A673 (cell line): ENCODE measurements around the gene CHST1. TPM values are rescaled to one million over a fixed set of nuclear protein-coding genes. Genes with fewer than 3 reads are reported as not detected.

Experiments
- BruUV-seq: library from RNA; stranded (reverse); fragments of 400-500 nt; replicated peaks from 2 replicates; lab custom pipeline; 2021; lab: Mats Ljungman, UMichigan
- CTCF ChIA-PET: fragments of 300-600 bp; sonication (Branson Sonifier 250); formaldehyde crosslinking; loops from one replicate; lab custom pipeline; 2022; ENCODE audit warnings: antibody characterized with exemption; lab: Charles Lee
- POLR2A ChIA-PET: fragments of 300-600 bp; sonication (Branson Sonifier 250); formaldehyde crosslinking; loops from one replicate; lab custom pipeline; 2022; ENCODE audit warnings: antibody characterized with exemption; ENCODE audit not compliant: low non-redundant PET; lab: Charles Lee
- DNase-seq: peaks from one replicate; pipeline ENCODE4 v3.0.0-alpha.2; 2015; ENCODE audit warnings: low spot score
- H3K27ac ChIP-seq: fragments of 200-600 bp; sonication (generic); 2 replicates; pipeline ENCODE4 v1.5.1; 2016; ENCODE audit warnings: mixed run types, low read depth, mild to moderate bottlenecking, mixed read lengths, antibody characterized with exemption, low read length; ENCODE audit not compliant: poor library complexity, severe bottlenecking
- H3K27me3 ChIP-seq: fragments of 200-600 bp; sonication (generic); replicated peaks from 2 replicates; pipeline ENCODE4 v1.6.1; 2017; ENCODE audit warnings: mixed run types, low read depth, mild to moderate bottlenecking, mixed read lengths, antibody characterized with exemption, low read length; ENCODE audit not compliant: insufficient read depth, poor library complexity
- H3K36me3 ChIP-seq: fragments of 200-600 bp; sonication (generic); 2 replicates; pipeline ENCODE4 v1.6.1; 2016; ENCODE audit warnings: mixed run types, mild to moderate bottlenecking, mixed read lengths, antibody characterized with exemption, low read length; ENCODE audit not compliant: insufficient read depth, poor library complexity, severe bottlenecking
- H3K4me1 ChIP-seq: fragments of 200-600 bp; sonication (generic); 2 replicates; pipeline ENCODE4 v1.6.1; 2017; ENCODE audit warnings: mixed run types, mild to moderate bottlenecking, mixed read lengths, antibody characterized with exemption, low read length; ENCODE audit not compliant: insufficient read depth, poor library complexity, severe bottlenecking
- H3K4me3 ChIP-seq: fragments of 200-600 bp; sonication (generic); 2 replicates; pipeline ENCODE4 v1.5.1; 2016; ENCODE audit warnings: low read depth, mixed run types, mild to moderate bottlenecking, mixed read lengths, low read length; ENCODE audit not compliant: poor library complexity, severe bottlenecking
- H3K9me3 ChIP-seq: fragments of 200-600 bp; sonication (generic); 2 replicates; pipeline ENCODE4 v1.6.1; 2016; ENCODE audit warnings: mixed run types, low read depth, mild to moderate bottlenecking, mixed read lengths, antibody characterized with exemption, low read length; ENCODE audit not compliant: poor library complexity, severe bottlenecking
- EZH2 ChIP-seq: fragments of 200-600 bp; sonication (generic); IDR thresholded peaks from 2 replicates; pipeline ENCODE4 v1.6.1; 2017; ENCODE audit warnings: borderline replicate concordance, low read depth, mild to moderate bottlenecking, mixed read lengths, antibody characterized with exemption, low read length; ENCODE audit not compliant: poor library complexity, severe bottlenecking
- intact Hi-C: fragments of 100-400 bp; cut with micrococcal nuclease; formaldehyde crosslinking; loops from one replicate; pipeline ENCODE4 v1.10.0; 2022; ENCODE audit not compliant: unreplicated experiment
- total RNA-seq: library from RNA; stranded (reverse); gene quantifications from 2 replicates; pipeline ENCODE4 v1.2.3, GENCODE V29; 2021
- TF ChIP-seq, protein P1 (sequence below): fragments of 300-800, 200-600 bp; sonication (generic); conservative IDR thresholded peaks from 2 replicates; pipeline ENCODE4 v1.5.1; 2017; ENCODE audit warnings: low read depth, mild to moderate bottlenecking, antibody characterized with exemption, low read length, moderate library complexity, mixed read lengths

Gene CHST1
- total RNA-seq, 1 experiment from 2014 or later = 17.0 TPM

DNA sequence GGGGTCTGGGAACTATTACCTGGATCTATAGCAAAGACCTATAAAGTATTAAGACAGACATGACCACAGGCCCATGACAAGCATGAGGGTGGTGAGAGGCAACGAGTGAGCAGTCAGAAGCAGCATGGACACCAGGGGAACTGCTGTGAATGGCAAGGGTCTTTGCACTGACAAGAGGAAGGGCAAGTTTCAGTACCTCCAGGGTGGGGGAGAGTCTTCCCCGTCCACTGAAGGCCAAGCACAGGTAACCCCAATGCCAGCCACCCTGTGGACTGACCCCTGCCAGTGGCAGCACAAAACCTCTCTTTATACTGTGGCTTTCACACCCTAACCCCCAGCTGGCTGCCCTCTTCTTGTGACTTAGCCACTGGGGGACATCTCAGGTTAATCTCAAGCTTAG is 55.5 kb downstream of the CHST1 start:
- H3K4me1 ChIP-seq = no peaks in the 10 kb centered on the region
- no peak overlapping the region for H3K27ac ChIP-seq
- POLR2A ChIA-PET = no interaction called here
- no peak for DNase-seq
- no peak overlapping the region for H3K4me3 ChIP-seq
- no peaks in the 10 kb centered on the region for H3K36me3 ChIP-seq
- CTCF ChIA-PET = no interaction called here
- H3K9me3 ChIP-seq = no peaks in the 10 kb centered on the region
- BruUV-seq = no TSS peak
- no peak for TF ChIP-seq EZH2
- TF ChIP-seq, protein P1, sequence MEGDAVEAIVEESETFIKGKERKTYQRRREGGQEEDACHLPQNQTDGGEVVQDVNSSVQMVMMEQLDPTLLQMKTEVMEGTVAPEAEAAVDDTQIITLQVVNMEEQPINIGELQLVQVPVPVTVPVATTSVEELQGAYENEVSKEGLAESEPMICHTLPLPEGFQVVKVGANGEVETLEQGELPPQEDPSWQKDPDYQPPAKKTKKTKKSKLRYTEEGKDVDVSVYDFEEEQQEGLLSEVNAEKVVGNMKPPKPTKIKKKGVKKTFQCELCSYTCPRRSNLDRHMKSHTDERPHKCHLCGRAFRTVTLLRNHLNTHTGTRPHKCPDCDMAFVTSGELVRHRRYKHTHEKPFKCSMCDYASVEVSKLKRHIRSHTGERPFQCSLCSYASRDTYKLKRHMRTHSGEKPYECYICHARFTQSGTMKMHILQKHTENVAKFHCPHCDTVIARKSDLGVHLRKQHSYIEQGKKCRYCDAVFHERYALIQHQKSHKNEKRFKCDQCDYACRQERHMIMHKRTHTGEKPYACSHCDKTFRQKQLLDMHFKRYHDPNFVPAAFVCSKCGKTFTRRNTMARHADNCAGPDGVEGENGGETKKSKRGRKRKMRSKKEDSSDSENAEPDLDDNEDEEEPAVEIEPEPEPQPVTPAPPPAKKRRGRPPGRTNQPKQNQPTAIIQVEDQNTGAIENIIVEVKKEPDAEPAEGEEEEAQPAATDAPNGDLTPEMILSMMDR = no peak
- H3K27me3 ChIP-seq = peaks cover 2% of the 10 kb centered on the region
- intact Hi-C loops = no loop called here

DNA sequence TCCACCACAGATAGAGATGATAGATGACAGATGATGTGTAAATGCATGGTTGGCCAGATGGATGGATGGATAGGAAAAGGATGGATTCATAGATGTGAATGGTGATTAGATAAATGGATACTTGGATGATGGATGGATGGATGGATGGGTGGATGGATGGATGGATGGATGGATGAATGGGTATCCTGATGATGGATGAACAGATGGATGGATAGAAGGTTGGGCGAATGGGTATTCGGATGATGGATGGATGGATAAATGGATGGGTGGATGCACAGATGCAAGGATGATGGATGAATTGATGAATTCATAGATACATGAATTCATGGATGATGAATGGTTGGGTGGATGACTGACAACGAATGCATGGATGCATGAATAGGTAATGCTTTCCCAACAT is 56.1 kb downstream of the CHST1 start:
- H3K9me3 ChIP-seq = no peaks in the 10 kb centered on the region
- H3K36me3 ChIP-seq = no peaks in the 10 kb centered on the region
- no peaks in the 10 kb centered on the region for H3K4me1 ChIP-seq
- H3K4me3 ChIP-seq = no peak overlapping the region
- intact Hi-C loops = no loop called here
- DNase-seq = no peak
- no peak overlapping the region for H3K27ac ChIP-seq
- CTCF ChIA-PET = no interaction called here
- peaks cover 2% of the 10 kb centered on the region for H3K27me3 ChIP-seq
- no peak for TF ChIP-seq EZH2
- TF ChIP-seq, protein P1 = no peak
- POLR2A ChIA-PET = no interaction called here
- BruUV-seq = no TSS peak

DNA sequence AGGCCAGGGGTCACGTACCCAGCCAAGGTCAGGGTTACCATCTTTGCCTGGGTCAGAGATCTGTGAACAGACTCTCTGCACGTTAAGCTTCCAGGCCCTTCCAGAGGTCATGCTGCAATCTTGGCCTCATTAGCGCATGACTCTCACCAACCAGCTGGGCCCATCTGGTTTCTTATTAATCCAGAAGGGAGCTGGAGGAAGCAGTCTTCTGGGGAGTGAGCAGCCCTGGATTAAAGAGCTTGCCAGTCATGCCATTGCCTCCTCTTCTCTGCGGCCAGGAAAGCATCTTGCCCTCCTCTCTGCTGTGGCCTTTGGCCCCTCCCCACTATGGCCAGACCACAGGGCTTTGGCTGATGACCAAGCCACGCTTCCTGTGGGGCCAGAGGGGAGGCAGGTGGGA is 57.4 kb downstream of the CHST1 start:
- BruUV-seq = no TSS peak
- POLR2A ChIA-PET = no interaction called here
- DNase-seq = no peak
- Histone ChIP-seq H3K4me1 (no peaks in the 10 kb centered on the region), H3K27ac (no peak overlapping the region), H3K36me3 (no peaks in the 10 kb centered on the region), H3K9me3 (no peaks in the 10 kb centered on the region), H3K27me3 (peaks cover 6% of the 10 kb centered on the region), H3K4me3 (no peak overlapping the region)
- no peak for TF ChIP-seq EZH2
- TF ChIP-seq, protein P1 = no peak
- intact Hi-C loops = no loop called here
- CTCF ChIA-PET = interaction anchor here (0.9 kb wide), 1 partner anchor 164 kb away, joined by 4 read pairs; no protein-coding TSS in a partner anchor
